Measurements from ENCODE around the gene ASB15.

The ASB15 gene

GRCh38 chr7:123655614-123656013 lies 54.0 kb downstream of the ASB15 start, which contains the start of gene LMOD2:
Gene LMOD2 (plus strand): TSS chr7:123655866. CDS start chr7:123655964, 98 bp downstream.
- Histone ChIP-seq H3K9me3 (ENCODE audit: insufficient read depth, low read depth, low read length) (no peaks in the 10 kb centered on the region), H3K36me3 (ENCODE audit: insufficient read depth, low read length) (no peaks in the 10 kb centered on the region), H3F3A (ENCODE audit: low read depth) (no peaks in the 10 kb centered on the region), H3K9ac (ENCODE audit: low read depth, low read length, poor library complexity, severe bottlenecking) (no peak within 1 kb of the TSS), H3K4me3 (ENCODE audit: low read length, poor library complexity, severe bottlenecking) (no peak within 1 kb of the TSS), H3K4me1 (ENCODE audit: insufficient read depth, low read length, poor library complexity, severe bottlenecking) (no peaks in the 10 kb centered on the region), H3K27me3 (ENCODE audit: insufficient read depth, low read length, poor library complexity, severe bottlenecking) (no peaks in the 10 kb centered on the region), H2AFZ (ENCODE audit: low read length) (no peak within 1 kb of the TSS), H4K20me1 (ENCODE audit: insufficient read depth, low read length, poor library complexity, severe bottlenecking) (no peaks in the 10 kb centered on the region), H3K79me2 (ENCODE audit: insufficient read depth, low read length) (no peaks in the 10 kb centered on the region), H3K4me2 (ENCODE audit: low read depth, low read length, poor library complexity, severe bottlenecking) (no peak within 1 kb of the TSS), H3K9me2 (replicated peaks; ENCODE audit: low read depth, low read length) (no peaks in the 10 kb centered on the region)
- TF ChIP-seq CTCF (conservative IDR thresholded peaks at IDR 0.05; ENCODE audit: low read length) = no peak
- no peak for TF ChIP-seq EZH2phosphoT487 (IDR thresholded peaks at IDR 0.05; ENCODE audit: borderline replicate concordance)

GRCh38 chr7:123656544-123657303 lies 55.1 kb downstream of the ASB15 start:
- Histone ChIP-seq H3K9me3 (ENCODE audit: insufficient read depth, low read depth, low read length) (no peaks in the 10 kb centered on the region), H3K36me3 (ENCODE audit: insufficient read depth, low read length) (no peaks in the 10 kb centered on the region), H3K9me2 (replicated peaks; ENCODE audit: low read depth, low read length) (no peaks in the 10 kb centered on the region), H4K20me1 (ENCODE audit: insufficient read depth, low read length, poor library complexity, severe bottlenecking) (no peaks in the 10 kb centered on the region), H3K79me2 (ENCODE audit: insufficient read depth, low read length) (no peaks in the 10 kb centered on the region), H3K4me3 (ENCODE audit: low read length, poor library complexity, severe bottlenecking) (no peak overlapping the region), H2AFZ (ENCODE audit: low read length) (no peak overlapping the region), H3K4me1 (ENCODE audit: insufficient read depth, low read length, poor library complexity, severe bottlenecking) (no peaks in the 10 kb centered on the region), H3F3A (ENCODE audit: low read depth) (no peaks in the 10 kb centered on the region), H3K4me2 (ENCODE audit: low read depth, low read length, poor library complexity, severe bottlenecking) (no peak overlapping the region), H3K27me3 (ENCODE audit: insufficient read depth, low read length, poor library complexity, severe bottlenecking) (no peaks in the 10 kb centered on the region), H3K9ac (ENCODE audit: low read depth, low read length, poor library complexity, severe bottlenecking) (no peak overlapping the region)
- no peak for TF ChIP-seq EZH2phosphoT487 (IDR thresholded peaks at IDR 0.05; ENCODE audit: borderline replicate concordance)
- no peak for TF ChIP-seq CTCF (conservative IDR thresholded peaks at IDR 0.05; ENCODE audit: low read length)

- Histone ChIP-seq H2AFZ (ENCODE audit: low read length) (no peak overlapping the region), H3K27me3 (ENCODE audit: insufficient read depth, low read length, poor library complexity, severe bottlenecking) (no peaks in the 10 kb centered on the region), H3K9ac (ENCODE audit: low read depth, low read length, poor library complexity, severe bottlenecking) (no peak overlapping the region), H3K4me1 (ENCODE audit: insufficient read depth, low read length, poor library complexity, severe bottlenecking) (no peaks in the 10 kb centered on the region), H3K79me2 (ENCODE audit: insufficient read depth, low read length) (no peaks in the 10 kb centered on the region), H3K4me3 (ENCODE audit: low read length, poor library complexity, severe bottlenecking) (no peak overlapping the region), H4K20me1 (ENCODE audit: insufficient read depth, low read length, poor library complexity, severe bottlenecking) (no peaks in the 10 kb centered on the region), H3F3A (ENCODE audit: low read depth) (no peaks in the 10 kb centered on the region), H3K4me2 (ENCODE audit: low read depth, low read length, poor library complexity, severe bottlenecking) (no peak overlapping the region), H3K9me3 (ENCODE audit: insufficient read depth, low read depth, low read length) (no peaks in the 10 kb centered on the region), H3K36me3 (ENCODE audit: insufficient read depth, low read length) (no peaks in the 10 kb centered on the region), H3K9me2 (replicated peaks; ENCODE audit: low read depth, low read length) (no peaks in the 10 kb centered on the region)
- TF ChIP-seq CTCF (conservative IDR thresholded peaks at IDR 0.05; ENCODE audit: low read length) = no peak
- no peak for TF ChIP-seq EZH2phosphoT487 (IDR thresholded peaks at IDR 0.05; ENCODE audit: borderline replicate concordance)
These were observed 55.7 kb downstream of the ASB15 start for GRCh38 chr7:123657304-123657685.
